Muscle of back (tissue), 11 donors: ENCODE data around the gene CTNNA2. TPM values are rescaled to one million over a fixed set of nuclear protein-coding genes. Genes with fewer than 3 reads are reported as not detected.

ENCODE experiments used
- DNase-seq, 3 donors: peaks; one replicate each; pipeline versions ENCODE4 v3.0.0 to v3.0.0-alpha.2; 2013
- polyA plus RNA-seq, 10 donors: library from polyadenylated mRNA; unstranded; fragments of 120-200 nt; gene quantifications; one replicate each; pipeline ENCODE4 v1.2.1, GENCODE V29; 2013; ENCODE audit not compliant: insufficient read length in 10 of 10

Gene CTNNA2
- polyA plus RNA-seq, 10 donors: 0.13 to 1.4 (median 0.46) TPM

GRCh38 chr2:79975791-79976565 is 463.1 kb downstream of the CTNNA2 start:
- DNase-seq: no peak

- DNase-seq: no peak
Observed at GRCh38 chr2:79977792-79978191, 464.9 kb downstream of the CTNNA2 start.

GRCh38 chr2:79980116-79980515 is 467.3 kb downstream of the CTNNA2 start:
- no peak for DNase-seq

GRCh38 chr2:79980816-79981215 is 468.0 kb downstream of the CTNNA2 start:
- no peak for DNase-seq

GRCh38 chr2:79981316-79981715 is 468.5 kb downstream of the CTNNA2 start:
- no peak for DNase-seq

- no peak for DNase-seq
Observed at GRCh38 chr2:79982445-79982844, 469.6 kb downstream of the CTNNA2 start.

- DNase-seq: no peak
Observed at GRCh38 chr2:79984476-79984875, 471.6 kb downstream of the CTNNA2 start.

- no peak for DNase-seq
Observed at GRCh38 chr2:79985145-79985544, 472.3 kb downstream of the CTNNA2 start.

GRCh38 chr2:79985571-79985970 is 472.7 kb downstream of the CTNNA2 start:
- DNase-seq: no peak

GRCh38 chr2:79993144-79993543 is 480.3 kb downstream of the CTNNA2 start:
- DNase-seq: peak in 1 of 3 donors; percentile 29

- DNase-seq: no peak
Observed at GRCh38 chr2:79994161-79994560, 481.3 kb downstream of the CTNNA2 start.

- no peak for DNase-seq
Observed at GRCh38 chr2:79994965-79995364, 482.1 kb downstream of the CTNNA2 start.

- no peak for DNase-seq
Observed at GRCh38 chr2:79996709-79997108, 483.9 kb downstream of the CTNNA2 start.

GRCh38 chr2:80001701-80002101 is 488.9 kb downstream of the CTNNA2 start:
- peak in 1 of 3 donors; percentile 68 for DNase-seq

- DNase-seq: no peak
Observed at GRCh38 chr2:80002112-80002511, 489.3 kb downstream of the CTNNA2 start.

- no peak for DNase-seq
Observed at GRCh38 chr2:80002568-80003157, 489.8 kb downstream of the CTNNA2 start.

GRCh38 chr2:80007777-80008503 is 495.1 kb downstream of the CTNNA2 start:
- no peak for DNase-seq

- no peak for DNase-seq
Observed at GRCh38 chr2:80008596-80008995, 495.7 kb downstream of the CTNNA2 start.

GRCh38 chr2:80009211-80009610 is 496.4 kb downstream of the CTNNA2 start:
- DNase-seq: no peak

- DNase-seq: no peak
Observed at GRCh38 chr2:80012061-80012460, 499.2 kb downstream of the CTNNA2 start.

- DNase-seq: peak in 1 of 3 donors; percentile 33
Observed at GRCh38 chr2:80014637-80015036, 501.8 kb downstream of the CTNNA2 start.

GRCh38 chr2:80016171-80016570 is 503.3 kb downstream of the CTNNA2 start:
- DNase-seq: no peak
